Adrenal gland (tissue), 12 donors: Measurements from ENCODE around the gene ELK1. TPM values are rescaled to one million over a fixed set of nuclear protein-coding genes. Genes with fewer than 3 reads are reported as not detected.
A peak's percentile ranks its signal among the peaks of the same experiment; 100 is the strongest.

Source experiments
- DNase-seq, 7 donors: peaks; one replicate each; pipeline ENCODE4 v3.0.0-alpha.2; 2019 to 2020
- H3K27ac ChIP-seq, 5 donors: fragments of 200-600 bp; sonication (generic) in 4 of 5; 1 replicate in 3 of 5; 2 replicates in 2 of 5; pipeline versions ENCODE4 v1.5.1 to v1.8.0; 2016 to 2020; ENCODE audit warnings: mild to moderate bottlenecking in 1 of 5
- H3K27me3 ChIP-seq: fragments of 200-600 bp; 2 replicates; pipeline ENCODE4 v1.8.0; 2021
- H3K36me3 ChIP-seq, 2 donors: fragments of 200-600 bp; replicated peaks in 1 of 2; 1 replicate in 1 of 2; 2 replicates in 1 of 2; pipeline versions ENCODE4 v1.5.1 to v1.8.0; 2018 to 2022
- H3K4me1 ChIP-seq, 2 donors: fragments of 200-600 bp; replicated peaks in 1 of 2; 1 replicate in 1 of 2; 2 replicates in 1 of 2; pipeline versions ENCODE4 v1.5.1 to v1.8.0; 2018 to 2021
- H3K4me3 ChIP-seq, 4 donors: fragments of 200-600 bp; sonication (generic) in 3 of 4; one replicate each; pipeline ENCODE4 v1.5.1; 2016 to 2018
- H3K9me3 ChIP-seq, 3 donors: fragments of 200-600 bp; sonication (generic) in 1 of 3; replicated peaks in 1 of 3; 1 replicate in 2 of 3; 2 replicates in 1 of 3; pipeline versions ENCODE4 v1.5.1 to v1.8.0; 2016 to 2021
- POLR2A ChIP-seq, 2 donors: fragments of 450-650 bp; IDR thresholded peaks; one replicate each; pipeline ENCODE4 v1.6.1; 2017; ENCODE audit warnings: antibody characterized with exemption in 2 of 2, mild to moderate bottlenecking in 2 of 2, moderate library complexity in 1 of 2
- WGBS, 4 donors: extraction: QIAGEN DNeasy Blood & Tissue Kit in 2 of 4; methylation state at CpG; one replicate each; pipeline versions ENCODE4 v1.1.5 to v1.1.7; 2013 to 2017; 5-methylcytosine and 5-hydroxymethylcytosine counted together
- intact Hi-C, 2 donors: fragments of 100-400 bp; cut with DNase I; formaldehyde crosslinking; loops; one replicate each; pipeline versions ENCODE4 v1.14.1 to v1.15.0; 2022 to 2023
- polyA plus RNA-seq, 3 donors: library from polyadenylated mRNA; stranded (reverse); fragments of 200-250 nt in 2 of 3; fragments of 350-450 nt in 1 of 3; fragmentation: Illumina TruSeq in 1 of 3; extraction: RNeasy Lipid Tissue Mini Kit (QIAGEN cat#74804) in 1 of 3; gene quantifications; one replicate each; pipeline ENCODE4 v1.2.3, GENCODE V29; 2013 to 2014
- total RNA-seq, 9 donors: library from RNA; depleted of rRNA in 4 of 9; stranded (reverse); fragments of >200 nt in 4 of 9; fragments of 120-200 nt in 1 of 9; fragmentation: NEBNext Ultra II Directional in 1 of 9; extraction: Animal tissue kit (Norgen Biotek cat#: 25700) in 1 of 9; gene quantifications; one replicate each; pipeline versions ENCODE4 v1.1.0 to v1.2.4, GENCODE V29; 2013 to 2023
- TF ChIP-seq, protein P1 (sequence below), 6 experiments: fragments of 450-650 bp in 4 of 6; fragments of 200-600 bp in 2 of 6; sonication (generic) in 1 of 6; IDR thresholded peaks; 1 replicate in 5 of 6; 2 replicates in 1 of 6; pipeline versions ENCODE4 v1.5.1 to v1.8.0; 2016 to 2021; ENCODE audit warnings: antibody characterized with exemption in 6 of 6, mild to moderate bottlenecking in 2 of 6, moderate library complexity in 1 of 6
- donor health status: healthy with polysubstance abuse.
- donor health status: Bipolar disorder and iron deficiency.
- donor health status: DM: yes; HTN: yes; CAD: no.
- donor health status: DM: no; HTN: no; CAD: no.
- donor health status: DM: no; HTN: no; CAD: no.
- donor health status: DM: yes; HTN: yes; CAD: no.

Gene ELK1
- total and polyA plus RNA-seq, 12 donors: 21.6 to 78.8 (median 46.3) TPM

DNA sequence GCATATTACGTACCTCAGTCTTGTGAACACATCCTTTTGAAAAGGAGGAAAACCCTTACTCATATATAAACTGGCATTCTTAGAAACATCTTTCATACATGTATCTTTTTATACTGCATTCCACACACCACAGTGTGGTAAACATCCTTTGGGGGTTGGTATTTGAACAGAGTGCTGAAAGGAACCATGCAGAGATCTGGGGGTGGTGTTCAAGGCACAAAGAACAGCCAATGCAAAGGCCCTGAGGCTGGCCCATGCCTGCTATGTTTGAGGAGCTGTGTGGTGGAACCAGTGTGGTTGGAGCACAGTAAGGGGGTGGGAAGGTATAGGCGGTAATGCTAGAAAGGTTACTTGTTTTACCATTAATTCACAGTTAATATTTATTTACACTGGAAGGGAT lies 2.0 kb downstream of the ELK1 start:
- no peak for TF ChIP-seq POLR2A (IDR thresholded peaks at IDR 0.05)
- TF ChIP-seq, protein P1, sequence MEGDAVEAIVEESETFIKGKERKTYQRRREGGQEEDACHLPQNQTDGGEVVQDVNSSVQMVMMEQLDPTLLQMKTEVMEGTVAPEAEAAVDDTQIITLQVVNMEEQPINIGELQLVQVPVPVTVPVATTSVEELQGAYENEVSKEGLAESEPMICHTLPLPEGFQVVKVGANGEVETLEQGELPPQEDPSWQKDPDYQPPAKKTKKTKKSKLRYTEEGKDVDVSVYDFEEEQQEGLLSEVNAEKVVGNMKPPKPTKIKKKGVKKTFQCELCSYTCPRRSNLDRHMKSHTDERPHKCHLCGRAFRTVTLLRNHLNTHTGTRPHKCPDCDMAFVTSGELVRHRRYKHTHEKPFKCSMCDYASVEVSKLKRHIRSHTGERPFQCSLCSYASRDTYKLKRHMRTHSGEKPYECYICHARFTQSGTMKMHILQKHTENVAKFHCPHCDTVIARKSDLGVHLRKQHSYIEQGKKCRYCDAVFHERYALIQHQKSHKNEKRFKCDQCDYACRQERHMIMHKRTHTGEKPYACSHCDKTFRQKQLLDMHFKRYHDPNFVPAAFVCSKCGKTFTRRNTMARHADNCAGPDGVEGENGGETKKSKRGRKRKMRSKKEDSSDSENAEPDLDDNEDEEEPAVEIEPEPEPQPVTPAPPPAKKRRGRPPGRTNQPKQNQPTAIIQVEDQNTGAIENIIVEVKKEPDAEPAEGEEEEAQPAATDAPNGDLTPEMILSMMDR (IDR thresholded peaks at IDR 0.05): no peak
- H3K27ac ChIP-seq: no peak overlapping the region
- no peaks in the 10 kb centered on the region for H3K9me3 ChIP-seq
- no peaks in the 10 kb centered on the region for H3K36me3 ChIP-seq
- peaks cover 0 to 16% of the 10 kb centered on the region in 2 donors for H3K4me1 ChIP-seq
- 69 to 96% (median 71%) methylated on average over 2 of the region's 2 CpGs for WGBS, 4 donors
- intact Hi-C loops: loop anchor here in 1 of 2 donors (10.0 kb wide), 1 partner anchor 84 kb away; the partner anchor contains the start of gene ARAF
- no peaks in the 10 kb centered on the region for H3K27me3 ChIP-seq
- no peak for DNase-seq
- no peak overlapping the region for H3K4me3 ChIP-seq

DNA sequence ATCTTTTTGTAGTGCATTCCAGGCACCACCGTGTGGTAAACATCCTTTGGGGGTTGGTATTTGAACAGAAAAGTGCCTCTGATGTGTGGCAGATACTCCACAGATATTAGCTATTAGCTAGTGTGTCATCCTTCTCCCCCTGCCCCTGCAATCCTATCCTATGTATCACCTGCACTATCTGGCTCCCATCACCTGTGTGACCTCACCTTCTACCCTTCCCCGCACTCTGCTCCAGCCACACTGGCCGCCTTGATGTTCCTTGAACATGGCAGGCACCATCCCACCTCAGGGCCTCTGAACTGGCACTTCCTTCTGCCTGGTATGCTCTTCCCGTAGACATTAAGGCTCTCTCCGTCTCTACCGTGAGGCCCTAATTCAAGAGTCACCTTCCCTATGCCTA lies 3.7 kb downstream of the ELK1 start:
- no peak for TF ChIP-seq POLR2A (IDR thresholded peaks at IDR 0.05)
- TF ChIP-seq, protein P1 (IDR thresholded peaks at IDR 0.05): no peak
- Histone ChIP-seq H3K9me3 (no peaks in the 10 kb centered on the region), H3K4me1 (peaks cover 0 to 16% of the 10 kb centered on the region in 2 donors), H3K36me3 (no peaks in the 10 kb centered on the region), H3K4me3 (no peak overlapping the region), H3K27me3 (no peaks in the 10 kb centered on the region), H3K27ac (peak overlapping the region in 1 of 5 donors; percentile 8)
- intact Hi-C loops: loop anchor here in 1 of 2 donors (10.0 kb wide), 1 partner anchor 82 kb away; the partner anchor contains the start of gene ARAF
- WGBS, 4 donors: 79 to 80% (median 80%) methylated on average over 6 of the region's 6 CpGs
- DNase-seq: no peak

DNA sequence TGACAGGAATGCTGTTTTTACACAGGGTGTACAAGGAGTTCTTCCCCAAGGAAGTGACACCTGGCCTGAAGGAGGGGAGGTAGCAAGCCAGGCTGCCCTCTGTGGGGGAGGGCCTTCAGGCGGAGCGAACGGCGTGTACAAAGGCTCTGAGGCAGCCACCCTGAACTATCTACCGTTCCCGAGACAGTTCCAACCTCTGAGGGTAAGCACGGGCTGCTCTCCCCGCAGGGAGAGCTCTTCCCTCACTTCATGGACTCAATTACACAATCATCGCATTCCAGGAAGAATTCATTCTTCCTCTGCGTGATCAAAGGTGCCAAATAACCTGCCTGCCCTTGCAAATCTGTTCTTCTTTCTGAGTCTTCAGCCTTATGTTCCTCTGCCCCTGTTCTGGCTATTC lies 4.8 kb downstream of the ELK1 start:
- Histone ChIP-seq H3K4me1 (peaks cover 0 to 16% of the 10 kb centered on the region in 2 donors), H3K9me3 (no peaks in the 10 kb centered on the region), H3K36me3 (peaks cover 0 to 4% of the 10 kb centered on the region in 2 donors), H3K4me3 (no peak overlapping the region), H3K27ac (peak overlapping the region in 3 of 5 donors; percentile 19 to 79 (median 34)), H3K27me3 (no peaks in the 10 kb centered on the region)
- intact Hi-C loops: loop anchor here in 1 of 2 donors (10.0 kb wide), 1 partner anchor 81 kb away; the partner anchor contains the start of gene ARAF
- peak in 3 of 7 donors; percentile 31 to 45 (median 39) for DNase-seq
- no peak for TF ChIP-seq POLR2A (IDR thresholded peaks at IDR 0.05)
- TF ChIP-seq, protein P1 (IDR thresholded peaks at IDR 0.05): no peak
- WGBS, 4 donors: 41 to 66% (median 62%) methylated on average over 10 of the region's 10 CpGs

DNA sequence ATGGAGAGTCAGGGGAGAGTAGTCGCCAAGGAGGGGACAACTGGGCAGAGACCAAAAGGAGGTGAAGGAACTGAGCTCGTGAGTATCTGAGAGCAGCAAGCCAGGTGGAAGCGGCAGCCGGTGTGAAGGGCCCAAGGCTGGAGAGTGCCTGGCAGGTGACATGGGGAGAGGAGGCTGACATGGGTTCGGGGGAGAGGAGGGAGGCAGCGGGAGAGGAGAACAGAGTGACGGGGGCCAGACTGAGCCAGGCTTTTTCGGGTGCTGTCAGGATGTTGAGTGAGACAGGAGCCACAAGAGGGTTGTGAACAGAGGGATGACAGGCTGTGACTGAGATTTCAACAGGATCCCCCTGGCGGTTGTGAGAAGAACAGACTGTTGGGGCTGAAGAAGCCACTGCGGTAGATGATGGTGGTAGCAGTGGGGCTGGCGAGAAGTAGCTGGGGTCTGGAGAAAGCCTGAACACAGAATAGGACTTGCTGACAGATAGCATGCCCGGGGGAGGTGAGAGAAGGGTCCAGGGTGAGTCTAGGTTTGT lies 5.7 kb downstream of the ELK1 start:
- 57 to 67% (median 61%) methylated on average over 12 of the region's 12 CpGs for WGBS, 4 donors
- Histone ChIP-seq H3K4me3 (no peak overlapping the region), H3K9me3 (no peaks in the 10 kb centered on the region), H3K27ac (peak overlapping the region in 2 of 5 donors; percentile 21 to 79), H3K36me3 (peaks cover 0 to 14% of the 10 kb centered on the region in 2 donors), H3K4me1 (peaks cover 0 to 16% of the 10 kb centered on the region in 2 donors), H3K27me3 (no peaks in the 10 kb centered on the region)
- DNase-seq: no peak
- intact Hi-C loops: loop anchor here in 1 of 2 donors (10.0 kb wide), 1 partner anchor 80 kb away; the partner anchor contains the start of gene ARAF
- TF ChIP-seq, protein P1 (IDR thresholded peaks at IDR 0.05): peak in 5 of 6 experiments; percentile 9 to 53 (median 38)
- no peak for TF ChIP-seq POLR2A (IDR thresholded peaks at IDR 0.05)
